GM19395 (cell line): Measurements from ENCODE around the gene ST6GALNAC4.
"Not testable (repeated sequence)": the region's sequence is repeated elsewhere in the genome, so short reads cannot be mapped to it uniquely, and the experiment has no call there.

Experiments
- ATAC-seq: cut with Tn5 transposase; IDR thresholded peaks from one replicate; pipeline ENCODE4 v1.9.1; 2021; ENCODE audit warnings: mild to moderate bottlenecking, moderate library complexity; ENCODE audit not compliant: unreplicated experiment

The ST6GALNAC4 gene

GRCh38 chr9:127874301-127875221 is 42.3 kb downstream of the ST6GALNAC4 start:
- no peak for ATAC-seq

- no peak for ATAC-seq
Observed at GRCh38 chr9:127873886-127874285, 43.0 kb downstream of the ST6GALNAC4 start.

- ATAC-seq = no peak
Observed at GRCh38 chr9:127873223-127873691, 43.6 kb downstream of the ST6GALNAC4 start.

GRCh38 chr9:127872369-127873222 is 44.2 kb downstream of the ST6GALNAC4 start:
- no peak for ATAC-seq

- ATAC-seq = no peak
Observed at GRCh38 chr9:127871531-127871930, 45.3 kb downstream of the ST6GALNAC4 start.

- no peak for ATAC-seq
Observed at GRCh38 chr9:127870887-127871286, 46.0 kb downstream of the ST6GALNAC4 start.

- ATAC-seq = not testable (repeated sequence)
Observed at GRCh38 chr9:127870153-127870491, 46.7 kb downstream of the ST6GALNAC4 start.

- no peak for ATAC-seq
Observed at GRCh38 chr9:127869310-127870152, 47.3 kb downstream of the ST6GALNAC4 start.

- ATAC-seq = no peak
Observed at GRCh38 chr9:127868278-127868902, 48.5 kb downstream of the ST6GALNAC4 start.

GRCh38 chr9:127867356-127868277 is 49.2 kb downstream of the ST6GALNAC4 start:
- no peak for ATAC-seq

GRCh38 chr9:127866535-127866934 is 50.3 kb downstream of the ST6GALNAC4 start:
- no peak for ATAC-seq

GRCh38 chr9:127865645-127866464 is 51.0 kb downstream of the ST6GALNAC4 start:
- no peak for ATAC-seq

- ATAC-seq = no peak
Observed at GRCh38 chr9:127863191-127863621, 53.6 kb downstream of the ST6GALNAC4 start.

- no peak for ATAC-seq
Observed at GRCh38 chr9:127862075-127863011, 54.5 kb downstream of the ST6GALNAC4 start.

GRCh38 chr9:127860779-127861178 is 56.1 kb downstream of the ST6GALNAC4 start:
- no peak for ATAC-seq

GRCh38 chr9:127860260-127860659 is 56.6 kb downstream of the ST6GALNAC4 start:
- no peak for ATAC-seq

- no peak for ATAC-seq
Observed at GRCh38 chr9:127858041-127858512, 58.8 kb downstream of the ST6GALNAC4 start.
